GM15510 (cell line): Measurements from ENCODE around the gene SLC24A4.

Experiments used
- POLR2A ChIP-seq: IDR thresholded peaks from 3 replicates; pipeline ENCODE4 v1.6.1; 2011; ENCODE audit warnings: borderline replicate concordance; ENCODE audit not compliant: insufficient read length; ENCODE audit errors: extremely low read depth

Gene SLC24A4

GRCh38 chr14:92542766-92543554 is 220.0 kb downstream of the SLC24A4 start:
- TF ChIP-seq POLR2A: no peak

GRCh38 chr14:92544051-92544720 is 221.2 kb downstream of the SLC24A4 start:
- no peak for TF ChIP-seq POLR2A

GRCh38 chr14:92546347-92547053 is 223.5 kb downstream of the SLC24A4 start:
- no peak for TF ChIP-seq POLR2A

- TF ChIP-seq POLR2A: no peak
Measured at GRCh38 chr14:92549105-92549858, 226.3 kb downstream of the SLC24A4 start.

GRCh38 chr14:92549859-92550230 is 226.9 kb downstream of the SLC24A4 start:
- no peak for TF ChIP-seq POLR2A
